NB4 (cell line): ENCODE results near the gene TEAD1.

Source experiments
- DNase-seq: peaks from one replicate; pipeline ENCODE4 v3.0.0; 2010; ENCODE audit warnings: low read depth
- H3K4me3 ChIP-seq: one replicate; pipeline ENCODE4 v1.5.1; 2011; ENCODE audit warnings: mild to moderate bottlenecking, low read depth, low read length, moderate library complexity
- MYC ChIP-seq: IDR thresholded peaks from 2 replicates; pipeline ENCODE4 v1.6.1; 2011; ENCODE audit warnings: low read depth, low read length
- POLR2A ChIP-seq: IDR thresholded peaks from 2 replicates; pipeline ENCODE4 v1.6.1; 2011; ENCODE audit warnings: mild to moderate bottlenecking; ENCODE audit not compliant: insufficient read length; ENCODE audit errors: extremely low read depth
- TF ChIP-seq, protein P1 (sequence below): IDR thresholded peaks from 2 replicates; pipeline ENCODE4 v1.6.1; 2011; ENCODE audit warnings: low read depth, low read length
- TF ChIP-seq, protein P2 (sequence below): IDR thresholded peaks from one replicate; pipeline ENCODE4 v1.5.1; 2012; ENCODE audit warnings: low read depth, low read length

The TEAD1 gene

GRCh38 chr11:12640926-12641849 is 33.0 kb upstream of the TEAD1 start:
- TF ChIP-seq POLR2A (no peak), MYC (no peak)
- TF ChIP-seq, protein P1, sequence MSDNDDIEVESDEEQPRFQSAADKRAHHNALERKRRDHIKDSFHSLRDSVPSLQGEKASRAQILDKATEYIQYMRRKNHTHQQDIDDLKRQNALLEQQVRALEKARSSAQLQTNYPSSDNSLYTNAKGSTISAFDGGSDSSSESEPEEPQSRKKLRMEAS: no peak
- TF ChIP-seq, protein P2, sequence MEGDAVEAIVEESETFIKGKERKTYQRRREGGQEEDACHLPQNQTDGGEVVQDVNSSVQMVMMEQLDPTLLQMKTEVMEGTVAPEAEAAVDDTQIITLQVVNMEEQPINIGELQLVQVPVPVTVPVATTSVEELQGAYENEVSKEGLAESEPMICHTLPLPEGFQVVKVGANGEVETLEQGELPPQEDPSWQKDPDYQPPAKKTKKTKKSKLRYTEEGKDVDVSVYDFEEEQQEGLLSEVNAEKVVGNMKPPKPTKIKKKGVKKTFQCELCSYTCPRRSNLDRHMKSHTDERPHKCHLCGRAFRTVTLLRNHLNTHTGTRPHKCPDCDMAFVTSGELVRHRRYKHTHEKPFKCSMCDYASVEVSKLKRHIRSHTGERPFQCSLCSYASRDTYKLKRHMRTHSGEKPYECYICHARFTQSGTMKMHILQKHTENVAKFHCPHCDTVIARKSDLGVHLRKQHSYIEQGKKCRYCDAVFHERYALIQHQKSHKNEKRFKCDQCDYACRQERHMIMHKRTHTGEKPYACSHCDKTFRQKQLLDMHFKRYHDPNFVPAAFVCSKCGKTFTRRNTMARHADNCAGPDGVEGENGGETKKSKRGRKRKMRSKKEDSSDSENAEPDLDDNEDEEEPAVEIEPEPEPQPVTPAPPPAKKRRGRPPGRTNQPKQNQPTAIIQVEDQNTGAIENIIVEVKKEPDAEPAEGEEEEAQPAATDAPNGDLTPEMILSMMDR: no peak
- peak; percentile 6 for DNase-seq
- H3K4me3 ChIP-seq: no peak overlapping the region

DNA sequence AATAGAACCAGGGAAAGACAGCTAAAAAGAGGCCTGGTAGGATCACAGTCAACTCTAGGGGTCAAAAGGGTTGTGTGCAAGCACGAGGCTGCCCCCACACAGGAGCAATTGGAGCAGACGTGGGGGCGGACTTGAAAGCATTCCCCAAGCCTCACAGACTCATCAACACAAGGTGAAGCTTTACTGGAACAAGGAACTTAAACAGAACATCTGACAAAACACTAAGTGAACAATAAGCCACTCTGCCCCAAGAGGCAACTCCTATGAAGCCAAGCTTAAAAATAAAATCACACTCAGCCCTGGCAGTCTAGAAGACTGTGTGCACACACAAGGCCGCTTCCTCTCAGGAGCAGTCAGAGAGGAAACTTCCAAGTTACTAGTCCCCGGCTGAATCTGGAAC is 32.2 kb upstream of the TEAD1 start:
- DNase-seq: no peak
- TF ChIP-seq, protein P2: no peak
- no peak for TF ChIP-seq MYC
- H3K4me3 ChIP-seq: no peak overlapping the region

DNA sequence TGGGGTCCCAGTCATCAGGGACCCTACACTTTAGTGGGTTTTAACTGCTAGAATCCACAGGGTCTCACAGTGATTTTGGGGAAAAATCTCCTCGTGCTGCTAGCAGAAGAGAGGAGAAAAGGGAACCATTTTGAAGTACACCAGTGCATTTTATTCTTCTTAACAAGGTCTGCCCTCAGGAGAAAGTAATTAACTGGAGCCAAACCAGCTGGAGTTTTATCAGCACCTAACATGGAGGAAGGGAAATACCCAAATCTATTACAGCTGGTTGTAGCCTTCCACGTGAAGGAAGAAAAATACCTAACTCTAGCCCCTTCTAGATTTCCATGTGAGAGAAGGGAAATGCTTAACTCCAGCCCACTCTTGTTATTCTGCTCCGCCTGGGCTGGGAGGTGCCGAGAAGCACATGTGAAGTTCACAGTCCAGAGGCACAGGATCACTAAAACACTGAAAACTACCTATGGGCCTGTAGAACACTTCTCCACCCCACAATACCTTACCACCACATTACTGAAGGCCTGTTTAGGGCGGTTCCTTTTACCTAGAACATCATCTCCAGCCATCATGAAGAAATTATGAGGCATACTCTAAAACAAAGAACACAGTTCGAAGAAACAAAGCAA is 31.3 kb upstream of the TEAD1 start:
- no peak overlapping the region for H3K4me3 ChIP-seq
- TF ChIP-seq POLR2A (no peak), MYC (no peak)
- TF ChIP-seq, protein P1: no peak
- TF ChIP-seq, protein P2: no peak
- DNase-seq: no peak

DNA sequence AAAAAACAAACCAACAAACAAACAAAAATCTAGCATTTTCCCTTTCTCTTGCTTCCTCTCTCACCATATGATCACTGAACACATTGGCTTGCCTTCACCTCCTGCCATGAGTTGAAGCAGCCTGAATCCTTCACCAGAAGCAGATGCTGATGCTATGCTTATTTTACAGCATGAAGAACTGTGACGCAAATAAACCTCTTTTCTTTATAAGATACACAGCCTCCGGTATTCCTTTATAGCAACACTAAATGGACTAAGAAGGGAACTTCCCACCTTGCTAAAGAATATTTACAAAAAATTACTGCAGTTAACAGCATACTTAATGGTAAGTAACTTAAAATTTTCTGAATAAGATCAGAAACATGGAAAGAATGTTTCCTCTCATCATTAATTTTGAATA is 27.7 kb upstream of the TEAD1 start:
- TF ChIP-seq MYC (no peak), POLR2A (no peak)
- TF ChIP-seq, protein P1: no peak
- TF ChIP-seq, protein P2: no peak
- H3K4me3 ChIP-seq: no peak overlapping the region
- DNase-seq: no peak

DNA sequence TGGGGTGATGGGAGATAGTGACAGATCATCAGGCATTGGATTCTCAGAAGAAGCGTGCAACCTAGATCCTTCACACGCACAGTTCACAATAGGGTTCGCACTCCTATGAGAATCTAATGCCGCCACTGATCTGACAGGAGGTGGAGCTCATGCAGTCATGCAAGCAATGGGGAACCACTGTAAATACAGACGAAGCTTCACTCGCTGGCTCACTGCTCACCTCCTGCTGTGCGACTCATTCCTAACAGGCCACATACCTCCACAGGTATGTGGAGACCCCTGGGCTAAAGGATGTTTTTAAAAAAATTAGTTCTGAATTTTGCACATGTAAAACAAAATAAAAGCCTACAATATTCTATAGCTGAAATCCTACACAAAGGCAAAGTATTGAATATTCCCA is 20.5 kb upstream of the TEAD1 start:
- DNase-seq: no peak
- TF ChIP-seq, protein P1: no peak
- TF ChIP-seq, protein P2: no peak
- TF ChIP-seq MYC (no peak), POLR2A (no peak)
- no peak overlapping the region for H3K4me3 ChIP-seq
